COLO829 (cell line): ENCODE measurements around the gene DPP3.

Source experiments
- DNase-seq: peaks from one replicate; pipeline ENCODE4 v3.0.0; 2012; ENCODE audit warnings: low spot score

Gene DPP3

GRCh38 chr11:66465373-66466224 lies 14.6 kb upstream of the DPP3 start:
- DNase-seq, result no peak

GRCh38 chr11:66466225-66467033 lies 13.8 kb upstream of the DPP3 start, which contains the start of gene PELI3:
PELI3 (plus strand) TSS chr11:66466905; CDS start chr11:66468129, 1,224 bp downstream.
- peak; percentile 98 for DNase-seq

- DNase-seq, result no peak
These were observed 13.1 kb upstream of the DPP3 start for GRCh38 chr11:66467034-66467659.

- DNase-seq, result no peak
These were observed 12.5 kb upstream of the DPP3 start for GRCh38 chr11:66467756-66468155.

- DNase-seq, result no peak
These were observed 11.5 kb upstream of the DPP3 start for GRCh38 chr11:66468691-66469090.

- DNase-seq, result no peak
These were observed 10.8 kb upstream of the DPP3 start for GRCh38 chr11:66469441-66469840.

- no peak for DNase-seq
These were observed 10.2 kb upstream of the DPP3 start for GRCh38 chr11:66470015-66470414.

GRCh38 chr11:66471142-66471541 lies 9.1 kb upstream of the DPP3 start:
- DNase-seq, result no peak

GRCh38 chr11:66472054-66472453 lies 8.2 kb upstream of the DPP3 start:
- DNase-seq, result no peak

GRCh38 chr11:66473167-66473566 lies 7.1 kb upstream of the DPP3 start:
- no peak for DNase-seq

GRCh38 chr11:66473608-66474515 lies 6.4 kb upstream of the DPP3 start:
- DNase-seq, result no peak

- DNase-seq, result no peak
These were observed 4.7 kb upstream of the DPP3 start for GRCh38 chr11:66475349-66476172.

- DNase-seq, result no peak
These were observed 3.9 kb upstream of the DPP3 start for GRCh38 chr11:66476173-66476840.

- no peak for DNase-seq
These were observed 3.4 kb upstream of the DPP3 start for GRCh38 chr11:66476841-66477251.

GRCh38 chr11:66477263-66478201 lies 2.7 kb upstream of the DPP3 start:
- DNase-seq, result no peak

- DNase-seq, result no peak
These were observed 1.4 kb upstream of the DPP3 start for GRCh38 chr11:66478729-66479393.

- no peak for DNase-seq
These were observed 679 bp upstream of the DPP3 start for GRCh38 chr11:66479394-66480116.
